H1 (cell line): ENCODE data around the gene OSTF1. TPM values are rescaled to one million over a fixed set of nuclear protein-coding genes. Genes with fewer than 3 reads are reported as not detected.
A peak's percentile ranks its signal among the peaks of the same experiment; 100 is the strongest.

Source experiments
- CTCF ChIA-PET: fragments of 300-600 bp; sonication (Branson Sonifier 250); formaldehyde crosslinking; loops from one replicate; lab custom pipeline; 2021; ENCODE audit not compliant: partially characterized antibody; lab: Charles Lee
- POLR2A ChIA-PET: fragments of 300-600 bp; sonication (Branson Sonifier 250); formaldehyde crosslinking; loops from one replicate; lab custom pipeline; 2021; ENCODE audit warnings: inconsistent platforms; ENCODE audit not compliant: partially characterized antibody; lab: Charles Lee
- DNase-seq, 2 experiments: peaks; one replicate each; pipeline versions ENCODE4 v3.0.0 to v3.0.0-alpha.2; 2010 to 2022; ENCODE audit warnings: low spot score in 2 of 2, low read depth in 1 of 2, mixed read lengths in 1 of 2
- FAIRE-seq: peaks from 2 replicates; lab custom pipeline; 2011; peaks lifted over from hg19 to GRCh38; lab: Jason Lieb, UNC
- H2AFZ ChIP-seq: 2 replicates; pipeline ENCODE4 v1.8.1; 2012; ENCODE audit warnings: low read length, inconsistent platforms
- H2AK5ac ChIP-seq: 2 replicates; pipeline ENCODE4 v1.6.1; 2013; ENCODE audit warnings: low read depth, low read length
- H2BK120ac ChIP-seq: replicated peaks from 2 replicates; pipeline ENCODE3; 2013; ENCODE audit warnings: low read depth, low read length, inconsistent platforms
- H2BK12ac ChIP-seq: 2 replicates; pipeline ENCODE4 v1.6.1; 2013; ENCODE audit warnings: low read depth, low read length
- H2BK15ac ChIP-seq: 2 replicates; pipeline ENCODE4 v1.6.1; 2013; ENCODE audit warnings: low read length
- H2BK20ac ChIP-seq: 2 replicates; pipeline ENCODE4 v1.6.1; 2013; ENCODE audit warnings: low read length
- H2BK5ac ChIP-seq: 2 replicates; pipeline ENCODE4 v1.6.1; 2013; ENCODE audit warnings: low read depth, low read length
- H3K14ac ChIP-seq: 2 replicates; pipeline ENCODE4 v1.6.1; 2013; ENCODE audit warnings: inconsistent platforms; ENCODE audit not compliant: insufficient read length
- H3K18ac ChIP-seq: 2 replicates; pipeline ENCODE4 v1.6.1; 2013; ENCODE audit warnings: low read length; ENCODE audit errors: extremely low read depth
- H3K23ac ChIP-seq: 2 replicates; pipeline ENCODE4 v1.6.1; 2013; ENCODE audit warnings: inconsistent platforms; ENCODE audit not compliant: insufficient read length
- H3K23me2 ChIP-seq: 2 replicates; pipeline ENCODE4 v1.6.1; 2013; ENCODE audit warnings: low read depth, low read length
- H3K27ac ChIP-seq: 2 replicates; pipeline ENCODE4 v1.6.1; 2011; ENCODE audit warnings: low read depth, low read length, inconsistent platforms
- H3K27me3 ChIP-seq, 4 experiments: replicated peaks in 1 of 4; 1 replicate in 1 of 4; 2 replicates in 3 of 4; pipeline versions ENCODE4 v1.6.1 to v1.8.1; 2011 to 2013; ENCODE audit warnings: low read length in 3 of 4, mild to moderate bottlenecking in 3 of 4, inconsistent platforms in 2 of 4, mixed read lengths in 2 of 4, moderate library complexity in 1 of 4; ENCODE audit not compliant: control insufficient read depth in 3 of 4, insufficient read depth in 3 of 4; ENCODE audit errors: extremely low read depth in 1 of 4
- H3K36me3 ChIP-seq, 4 experiments: 2 replicates each; pipeline versions ENCODE4 v1.6.1 to v1.8.1; 2011 to 2013; ENCODE audit warnings: mild to moderate bottlenecking in 4 of 4, low read length in 3 of 4, moderate library complexity in 2 of 4, control low read depth in 1 of 4, inconsistent platforms in 1 of 4; ENCODE audit not compliant: insufficient read depth in 4 of 4, control insufficient read depth in 2 of 4
- H3K4ac ChIP-seq: replicated peaks from 2 replicates; pipeline ENCODE3; 2013; ENCODE audit warnings: low read length, low read depth, mixed read lengths, inconsistent platforms; ENCODE audit not compliant: insufficient read length
- H3K4me1 ChIP-seq, 4 experiments: replicated peaks in 1 of 4; 1 replicate in 1 of 4; 2 replicates in 3 of 4; pipeline versions ENCODE4 v1.6.1 to v1.8.1; 2011 to 2013; ENCODE audit warnings: low read length in 3 of 4, inconsistent platforms in 2 of 4, mixed read lengths in 1 of 4; ENCODE audit not compliant: insufficient read depth in 4 of 4, control insufficient read depth in 3 of 4
- H3K4me2 ChIP-seq, 2 experiments: 2 replicates each; pipeline versions ENCODE4 v1.6.1 to v1.8.1; 2011 to 2013; ENCODE audit warnings: low read depth in 2 of 2, low read length in 2 of 2, control low read depth in 1 of 2, inconsistent platforms in 1 of 2, mild to moderate bottlenecking in 1 of 2; ENCODE audit not compliant: insufficient read depth in 1 of 2
- H3K4me3 ChIP-seq, 4 experiments: fragments of 200-600, 300-600 bp in 1 of 4; sonication (generic), shearing (Covaris generic), sonication (Bioruptor Twin) in 1 of 4; 2 replicates each; pipeline versions ENCODE4 v1.5.1 to v1.8.1; 2011 to 2016; ENCODE audit warnings: low read length in 4 of 4, low read depth in 3 of 4, control low read depth in 2 of 4, inconsistent platforms in 2 of 4, mild to moderate bottlenecking in 2 of 4, mixed read lengths in 1 of 4, moderate library complexity in 1 of 4; ENCODE audit not compliant: insufficient read depth in 2 of 4; ENCODE audit errors: extremely low read depth in 1 of 4
- H3K56ac ChIP-seq: replicated peaks from 2 replicates; pipeline ENCODE3; 2013; ENCODE audit warnings: low read depth, mild to moderate bottlenecking, mixed read lengths, low read length, inconsistent platforms; ENCODE audit not compliant: insufficient read length
- H3K79me1 ChIP-seq: 2 replicates; pipeline ENCODE4 v1.6.1; 2013; ENCODE audit warnings: low read depth, low read length, control low read depth
- H3K79me2 ChIP-seq, 2 experiments: 2 replicates each; pipeline versions ENCODE4 v1.6.1 to v1.8.1; 2012 to 2013; ENCODE audit warnings: low read length in 2 of 2, mild to moderate bottlenecking in 2 of 2, inconsistent platforms in 1 of 2; ENCODE audit not compliant: insufficient read depth in 2 of 2, control insufficient read depth in 1 of 2
- H3K9ac ChIP-seq, 4 experiments: replicated peaks in 1 of 4; 1 replicate in 1 of 4; 2 replicates in 3 of 4; pipeline versions ENCODE4 v1.6.1 to v1.8.1; 2011 to 2013; ENCODE audit warnings: low read depth in 3 of 4, low read length in 3 of 4, control low read depth in 2 of 4, mild to moderate bottlenecking in 2 of 4, moderate library complexity in 2 of 4, inconsistent platforms in 1 of 4; ENCODE audit errors: extremely low read depth in 1 of 4
- H3K9me3 ChIP-seq, 2 experiments: 2 replicates each; pipeline versions ENCODE4 v1.6.1 to v1.8.1; 2012 to 2013; ENCODE audit warnings: mild to moderate bottlenecking in 2 of 2, moderate library complexity in 2 of 2, control low read depth in 1 of 2, inconsistent platforms in 1 of 2, low read depth in 1 of 2, low read length in 1 of 2, mixed read lengths in 1 of 2; ENCODE audit not compliant: insufficient read depth in 2 of 2
- H4K20me1 ChIP-seq, 2 experiments: replicated peaks in 1 of 2; 2 replicates each; pipeline versions ENCODE3 to v1.8.1; 2011 to 2013; ENCODE audit warnings: inconsistent platforms in 2 of 2, low read length in 2 of 2, mild to moderate bottlenecking in 1 of 2; ENCODE audit not compliant: insufficient read depth in 2 of 2, control insufficient read depth in 1 of 2
- H4K5ac ChIP-seq: 2 replicates; pipeline ENCODE4 v1.6.1; 2013; ENCODE audit warnings: low read length, low read depth, mixed read lengths, inconsistent platforms; ENCODE audit not compliant: insufficient read length
- H4K8ac ChIP-seq: 2 replicates; pipeline ENCODE4 v1.8.0; 2013; ENCODE audit warnings: mild to moderate bottlenecking, moderate library complexity, low read length, inconsistent platforms; ENCODE audit not compliant: insufficient read depth; ENCODE audit errors: extremely low read depth
- H4K91ac ChIP-seq: replicated peaks from 2 replicates; pipeline ENCODE3; 2013; ENCODE audit warnings: low read length, mixed read lengths, inconsistent platforms; ENCODE audit not compliant: insufficient read length
- CBX5 ChIP-seq: fragments of 300-800, 300-1000 bp; sonication (generic); IDR thresholded peaks from 2 replicates; pipeline ENCODE4 v1.7.1; 2016; ENCODE audit warnings: antibody characterized with exemption, low read length, low read depth
- CHD1 ChIP-seq: IDR thresholded peaks from 2 replicates; pipeline ENCODE4 v1.6.1; 2012; ENCODE audit warnings: low read depth, low read length, improper control_type of control experiment
- JUN ChIP-seq: IDR thresholded peaks from 2 replicates; pipeline ENCODE4 v1.6.1; 2011; ENCODE audit warnings: low read depth, mild to moderate bottlenecking, improper control_type of control experiment, low read length
- MAFK ChIP-seq: IDR thresholded peaks from 2 replicates; pipeline ENCODE4 v1.6.1; 2012; ENCODE audit warnings: low read depth, mild to moderate bottlenecking, improper control_type of control experiment, low read length
- NANOG ChIP-seq: IDR thresholded peaks from 2 replicates; pipeline ENCODE4 v1.6.1; 2011; ENCODE audit warnings: low read length, low read depth, mild to moderate bottlenecking, inconsistent platforms; ENCODE audit not compliant: insufficient read depth, poor library complexity, severe bottlenecking
- RBBP5 ChIP-seq: IDR thresholded peaks from 2 replicates; pipeline ENCODE4 v1.7.1; 2012; ENCODE audit warnings: low read depth, mild to moderate bottlenecking, inconsistent platforms, low read length, moderate library complexity, borderline replicate concordance
- SAP30 ChIP-seq: fragments of 300-600 bp; sonication (generic); IDR thresholded peaks from 2 replicates; pipeline ENCODE4 v1.7.1; 2012; ENCODE audit warnings: low read length, moderate library complexity, mild to moderate bottlenecking, inconsistent platforms; ENCODE audit not compliant: insufficient read depth, insufficient replicate concordance
- SIX5 ChIP-seq: IDR thresholded peaks from 2 replicates; pipeline ENCODE4 v1.6.1; 2011; ENCODE audit warnings: mild to moderate bottlenecking, low read depth, low read length
- SP2 ChIP-seq: IDR thresholded peaks from 2 replicates; pipeline ENCODE4 v1.6.1; 2012; ENCODE audit warnings: mild to moderate bottlenecking, low read length, inconsistent platforms
- SUZ12 ChIP-seq: fragments of 200-600 bp; sonication (generic); IDR thresholded peaks from 2 replicates; pipeline ENCODE4 v1.6.1; 2012; ENCODE audit warnings: mild to moderate bottlenecking, inconsistent platforms, low read length, moderate library complexity, mixed read lengths
- TBP ChIP-seq: IDR thresholded peaks from 2 replicates; pipeline ENCODE4 v1.6.1; 2011; ENCODE audit warnings: low read depth, low read length, improper control_type of control experiment
- WGBS, 2 experiments: shearing (Covaris generic) in 1 of 2; methylation state at CpG; one replicate each; pipeline versions ENCODE4 v1.1.6 to v1.1.7; 2013 to 2015; ENCODE audit warnings: low lambda C conversion rate in 2 of 2, mixed read lengths in 2 of 2, inconsistent platforms in 1 of 2, low coverage in 1 of 2, missing lambda C conversion rate in 1 of 2; ENCODE audit not compliant: insufficient replicate concordance in 2 of 2, insufficient coverage in 1 of 2, insufficient read length in 1 of 2; ENCODE audit errors: extremely low coverage in 1 of 2, missing lambda C conversion rate in 1 of 2; 5-methylcytosine and 5-hydroxymethylcytosine counted together
- polyA plus RNA-seq, 7 experiments: library from polyadenylated mRNA; depleted of rRNA in 3 of 7; stranded (reverse) in 5 of 7; unstranded in 2 of 7; fragments of >200 nt in 5 of 7; fragments of 200-250 nt in 2 of 7; gene quantifications; 1 replicate in 5 of 7; 2 replicates in 1 of 7; 4 replicates in 1 of 7; pipeline versions ENCODE4 v1.2.1 to v1.2.3, GENCODE V29; 2011 to 2013; ENCODE audit warnings: missing spikeins in 2 of 7, mixed read lengths in 2 of 7
- total RNA-seq: library from RNA; stranded (reverse); fragmentation: NEBNext Ultra II Directional; extraction: Animal tissue kit (Norgen Biotek cat#: 25700); gene quantifications from 2 replicates; pipeline ENCODE4 v1.2.1, GENCODE V29; 2021
- TF ChIP-seq, protein P1 (sequence below): IDR thresholded peaks from 2 replicates; pipeline ENCODE4 v1.6.1; 2012; ENCODE audit warnings: low read length, inconsistent platforms

OSTF1 gene
- total and polyA plus RNA-seq, 2 of the 8 experiments (the other 6 are each of a cell fraction or from before 2014, with no cell fraction given), result 5.0 to 18.9 TPM

DNA sequence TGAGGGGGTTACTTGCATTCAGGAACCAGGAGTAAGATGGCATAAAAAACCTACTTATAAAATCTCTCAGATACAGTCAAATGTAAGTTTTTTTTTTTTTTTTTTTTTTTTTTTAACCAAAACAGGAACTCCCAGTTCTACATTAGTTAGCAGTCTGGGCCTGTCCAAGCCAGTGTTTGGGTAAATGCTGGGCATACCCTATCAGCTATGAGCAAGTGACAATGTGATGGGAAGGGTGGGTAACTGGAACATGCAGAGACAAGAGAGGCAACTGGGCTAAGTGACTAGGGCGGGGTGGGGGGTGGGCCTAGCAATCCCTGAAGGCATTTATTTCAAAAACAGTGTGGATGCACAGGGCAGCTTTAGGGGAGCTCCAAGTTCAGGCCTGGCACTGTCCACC lies 2.7 kb upstream of the OSTF1 start:
- H3K27me3 ChIP-seq, result no peaks in the 10 kb centered on the region
- no peaks in the 10 kb centered on the region; the same call in 1 of the 2 replicates for H3K79me1 ChIP-seq
- H3K4me3 ChIP-seq, result no peak overlapping the region
- H3K4me1 ChIP-seq, result peaks cover 0 to 9% (median 5%) of the 10 kb centered on the region in 4 experiments; a peak in 4 of 7 replicates
- H3K14ac ChIP-seq, result no peak overlapping the region
- H2BK15ac ChIP-seq, result no peak overlapping the region
- peaks cover 0 to 4% (median 0%) of the 10 kb centered on the region in 4 experiments; a peak in 1 of 8 replicates for H3K36me3 ChIP-seq
- no peak overlapping the region for H3K27ac ChIP-seq
- H3K79me2 ChIP-seq, result peaks cover 0 to 2% of the 10 kb centered on the region in 2 experiments; a peak in 1 of 4 replicates
- H4K91ac ChIP-seq, result no peak overlapping the region
- DNase-seq, result no peak
- H2BK5ac ChIP-seq, result no peak overlapping the region
- no peak overlapping the region for H4K5ac ChIP-seq
- H4K20me1 ChIP-seq, result peaks cover 0 to 1% of the 10 kb centered on the region in 2 experiments
- no peak overlapping the region for H3K18ac ChIP-seq
- no peak overlapping the region for H3K56ac ChIP-seq
- 100% methylated on average over 1 of the region's 1 CpG; no CpG with 5 or more reads in 1 of the 2 experiments for WGBS, 2 experiments
- peak overlapping the region in 1 of 2 experiments; percentile 95; a peak in 1 of 4 replicates for H3K4me2 ChIP-seq
- H3K9me3 ChIP-seq, result no peaks in the 10 kb centered on the region
- no peak overlapping the region for H3K4ac ChIP-seq
- POLR2A ChIA-PET, result no interaction called here
- no peak overlapping the region for H3K23ac ChIP-seq
- H2BK12ac ChIP-seq, result no peak overlapping the region
- no peak overlapping the region for H2BK120ac ChIP-seq
- H2AFZ ChIP-seq, result no peak overlapping the region
- H3K23me2 ChIP-seq, result peaks cover 2% of the 10 kb centered on the region; the same call in 1 of the 2 replicates
- no peak overlapping the region for H4K8ac ChIP-seq
- H2AK5ac ChIP-seq, result no peak overlapping the region
- FAIRE-seq, result no peak
- CTCF ChIA-PET, result interaction anchor here (1.0 to 2.1 kb wide), 5 partner anchors 9 to 312 kb away, joined by 3 to 9 read pairs (median 4); no protein-coding TSS in a partner anchor
- H3K9ac ChIP-seq, result no peak overlapping the region
- no peak overlapping the region for H2BK20ac ChIP-seq
- TF ChIP-seq RBBP5, result no peak
- no peak for TF ChIP-seq CHD1
- TF ChIP-seq CBX5, result no peak
- no peak for TF ChIP-seq SUZ12
- no peak for TF ChIP-seq SIX5
- no peak for TF ChIP-seq JUN
- no peak for TF ChIP-seq MAFK
- no peak for TF ChIP-seq TBP
- no peak for TF ChIP-seq SAP30
- no peak for TF ChIP-seq NANOG
- TF ChIP-seq, protein P1, sequence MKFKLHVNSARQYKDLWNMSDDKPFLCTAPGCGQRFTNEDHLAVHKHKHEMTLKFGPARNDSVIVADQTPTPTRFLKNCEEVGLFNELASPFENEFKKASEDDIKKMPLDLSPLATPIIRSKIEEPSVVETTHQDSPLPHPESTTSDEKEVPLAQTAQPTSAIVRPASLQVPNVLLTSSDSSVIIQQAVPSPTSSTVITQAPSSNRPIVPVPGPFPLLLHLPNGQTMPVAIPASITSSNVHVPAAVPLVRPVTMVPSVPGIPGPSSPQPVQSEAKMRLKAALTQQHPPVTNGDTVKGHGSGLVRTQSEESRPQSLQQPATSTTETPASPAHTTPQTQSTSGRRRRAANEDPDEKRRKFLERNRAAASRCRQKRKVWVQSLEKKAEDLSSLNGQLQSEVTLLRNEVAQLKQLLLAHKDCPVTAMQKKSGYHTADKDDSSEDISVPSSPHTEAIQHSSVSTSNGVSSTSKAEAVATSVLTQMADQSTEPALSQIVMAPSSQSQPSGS, result no peak
- no peak for TF ChIP-seq SP2
